Measurements from ENCODE around the gene CEP128.

DNA sequence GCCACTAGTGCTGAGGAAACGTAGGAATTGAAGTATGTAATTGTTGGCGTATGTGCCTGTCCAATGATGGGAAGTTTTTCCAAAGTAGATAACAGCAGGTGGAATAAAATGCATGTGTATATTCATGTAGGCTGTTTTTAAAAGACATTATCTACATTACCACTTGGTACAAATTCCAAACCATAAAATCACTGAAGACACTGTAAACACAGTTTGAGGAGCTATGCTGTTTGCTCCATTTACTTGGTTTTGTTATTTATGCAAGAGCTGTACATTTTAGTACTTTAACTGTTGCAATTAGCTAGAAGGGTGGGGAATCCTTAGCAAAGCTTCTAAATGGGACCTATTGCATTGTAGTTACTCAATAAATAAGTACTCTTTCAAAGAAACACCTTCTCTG is 455.8 kb downstream of the CEP128 start:
- TF ChIP-seq, protein P1, sequence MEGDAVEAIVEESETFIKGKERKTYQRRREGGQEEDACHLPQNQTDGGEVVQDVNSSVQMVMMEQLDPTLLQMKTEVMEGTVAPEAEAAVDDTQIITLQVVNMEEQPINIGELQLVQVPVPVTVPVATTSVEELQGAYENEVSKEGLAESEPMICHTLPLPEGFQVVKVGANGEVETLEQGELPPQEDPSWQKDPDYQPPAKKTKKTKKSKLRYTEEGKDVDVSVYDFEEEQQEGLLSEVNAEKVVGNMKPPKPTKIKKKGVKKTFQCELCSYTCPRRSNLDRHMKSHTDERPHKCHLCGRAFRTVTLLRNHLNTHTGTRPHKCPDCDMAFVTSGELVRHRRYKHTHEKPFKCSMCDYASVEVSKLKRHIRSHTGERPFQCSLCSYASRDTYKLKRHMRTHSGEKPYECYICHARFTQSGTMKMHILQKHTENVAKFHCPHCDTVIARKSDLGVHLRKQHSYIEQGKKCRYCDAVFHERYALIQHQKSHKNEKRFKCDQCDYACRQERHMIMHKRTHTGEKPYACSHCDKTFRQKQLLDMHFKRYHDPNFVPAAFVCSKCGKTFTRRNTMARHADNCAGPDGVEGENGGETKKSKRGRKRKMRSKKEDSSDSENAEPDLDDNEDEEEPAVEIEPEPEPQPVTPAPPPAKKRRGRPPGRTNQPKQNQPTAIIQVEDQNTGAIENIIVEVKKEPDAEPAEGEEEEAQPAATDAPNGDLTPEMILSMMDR (IDR thresholded peaks at IDR 0.05): no peak
- no peak for TF ChIP-seq POLR2A (IDR thresholded peaks at IDR 0.05)

Data from uterus (tissue), 2 donors.